GM12878 (cell line): Measurements from ENCODE around the gene IFIT3.

Source experiments
- CEBPB ChIP-seq, 2 experiments: fragments of 150-350 bp in 1 of 2; IDR thresholded peaks; 2 replicates each; pipeline ENCODE4 v1.6.1; 2012 to 2014; ENCODE audit warnings: low read depth in 2 of 2, low read length in 2 of 2, borderline replicate concordance in 1 of 2, inconsistent platforms in 1 of 2
- CTCF ChIP-seq, 3 experiments: IDR thresholded peaks in 2 of 3; conservative IDR thresholded peaks in 1 of 3; 2 replicates each; pipeline ENCODE4 v1.5.1; 2011; ENCODE audit warnings: low read depth in 3 of 3, low read length in 3 of 3, mild to moderate bottlenecking in 3 of 3, control low read depth in 2 of 3, moderate library complexity in 2 of 3, inconsistent platforms in 1 of 3, mixed read lengths in 1 of 3; ENCODE audit not compliant: control insufficient read depth in 2 of 3, insufficient read depth in 1 of 3; ENCODE audit errors: extremely low read depth in 1 of 3
- E2F4 ChIP-seq: IDR thresholded peaks from 2 replicates; pipeline ENCODE4 v1.6.1; 2012; ENCODE audit warnings: low read depth, low read length, improper control_type of control experiment
- GATAD2B ChIP-seq: fragments of 450-650 bp; conservative IDR thresholded peaks from 2 replicates; pipeline ENCODE4 v1.6.1; 2017; ENCODE audit warnings: low read depth, mild to moderate bottlenecking, moderate library complexity
- MXI1 ChIP-seq: fragments of 150-350 bp; IDR thresholded peaks from 2 replicates; pipeline ENCODE4 v1.6.1; 2011; ENCODE audit warnings: low read depth, mild to moderate bottlenecking, inconsistent platforms, low read length, improper control_type of control experiment
- POLR2A ChIP-seq: IDR thresholded peaks from 2 replicates; pipeline ENCODE4 v1.6.1; 2011; ENCODE audit warnings: low read depth, mild to moderate bottlenecking, low read length
- ZZZ3 ChIP-seq: IDR thresholded peaks from 2 replicates; pipeline ENCODE4 v1.6.1; 2011; ENCODE audit warnings: low read depth; ENCODE audit not compliant: control insufficient read depth, insufficient read length

- TF ChIP-seq E2F4, result no peak
- no peak for TF ChIP-seq GATAD2B
- no peak for TF ChIP-seq ZZZ3
- no peak for TF ChIP-seq POLR2A
- no peak for TF ChIP-seq MXI1
- no peak for TF ChIP-seq CEBPB (IDR thresholded peaks at IDR 0.05; ENCODE audit: borderline replicate concordance in 1 of 2, low read depth in 2 of 2, low read length in 2 of 2)
- TF ChIP-seq CTCF (IDR thresholded peaks at IDR 0.05 in 2 of 3, conservative IDR thresholded peaks at IDR 0.05 in 1 of 3; ENCODE audit: control insufficient read depth in 2 of 3, extremely low read depth in 1 of 3, insufficient read depth in 1 of 3, low read depth in 3 of 3, low read length in 3 of 3), result no peak
These were observed 35.1 kb downstream of the IFIT3 start for GRCh38 chr10:89362929-89363328.
